NB4 (cell line): Measurements from ENCODE around the gene S100Z.
"Not testable (repeated sequence)": the region's sequence is repeated elsewhere in the genome, so short reads cannot be mapped to it uniquely, and the experiment has no call there.

Experiments used
- DNase-seq: peaks from one replicate; pipeline ENCODE4 v3.0.0; 2010; ENCODE audit warnings: low read depth
- H3K4me3 ChIP-seq: one replicate; pipeline ENCODE4 v1.5.1; 2011; ENCODE audit warnings: mild to moderate bottlenecking, low read depth, low read length, moderate library complexity
- CTCF ChIP-seq: IDR thresholded peaks from one replicate; pipeline ENCODE4 v1.5.1; 2012; ENCODE audit warnings: low read depth, low read length
- MAX ChIP-seq: IDR thresholded peaks from 2 replicates; pipeline ENCODE4 v1.6.1; 2011; ENCODE audit warnings: low read depth, low read length
- MYC ChIP-seq: IDR thresholded peaks from 2 replicates; pipeline ENCODE4 v1.6.1; 2011; ENCODE audit warnings: low read depth, low read length
- POLR2A ChIP-seq: IDR thresholded peaks from 2 replicates; pipeline ENCODE4 v1.6.1; 2011; ENCODE audit warnings: mild to moderate bottlenecking; ENCODE audit not compliant: insufficient read length; ENCODE audit errors: extremely low read depth

S100Z gene

GRCh38 chr5:76855961-76856360 lies 6.1 kb downstream of the S100Z start:
- DNase-seq, result peak; percentile 67
- H3K4me3 ChIP-seq, result no peak overlapping the region
- no peak for TF ChIP-seq MAX

- not testable (repeated sequence) for DNase-seq, H3K4me3 ChIP-seq
Observed at GRCh38 chr5:76856800-76857199, 7.0 kb downstream of the S100Z start.

GRCh38 chr5:76859591-76860247 lies 9.9 kb downstream of the S100Z start:
- H3K4me3 ChIP-seq, result no peak overlapping the region
- no peak for DNase-seq
- no peak for TF ChIP-seq POLR2A
- TF ChIP-seq CTCF, result no peak
- TF ChIP-seq MYC, result no peak
- TF ChIP-seq MAX, result no peak

GRCh38 chr5:76861612-76862011 lies 11.8 kb downstream of the S100Z start:
- H3K4me3 ChIP-seq, result no peak overlapping the region
- TF ChIP-seq CTCF (no peak), MYC (no peak), MAX (no peak), POLR2A (no peak)
- no peak for DNase-seq

GRCh38 chr5:76863001-76863400 lies 13.2 kb downstream of the S100Z start:
- TF ChIP-seq CTCF (no peak), MYC (no peak), POLR2A (no peak), MAX (no peak)

GRCh38 chr5:76866503-76866902 lies 16.7 kb downstream of the S100Z start:
- H3K4me3 ChIP-seq, result no peak overlapping the region
- TF ChIP-seq POLR2A, result no peak
- no peak for TF ChIP-seq CTCF
- TF ChIP-seq MAX, result no peak
- TF ChIP-seq MYC, result no peak
- DNase-seq, result no peak

More at GRCh38 chr5:76863001-76863400, 13.2 kb downstream of the S100Z start:
- no peak overlapping the region for H3K4me3 ChIP-seq
- no peak for DNase-seq

- no peak overlapping the region for H3K4me3 ChIP-seq
- no peak for TF ChIP-seq MYC
- DNase-seq, result no peak
Observed at GRCh38 chr5:76867038-76867437, 17.2 kb downstream of the S100Z start.
